ENCODE measurements around the gene MCTP1.

MCTP1 gene

GRCh38 chr5:94815313-94816039 lies 469.4 kb downstream of the MCTP1 start:
- DNase-seq (ENCODE audit: low read depth, low spot score) = no peak

GRCh38 chr5:94812232-94812631 lies 472.7 kb downstream of the MCTP1 start:
- no peak for DNase-seq (ENCODE audit: low read depth, low spot score)

- no peak for DNase-seq (ENCODE audit: low read depth, low spot score)
Observed at GRCh38 chr5:94811331-94811730, 473.6 kb downstream of the MCTP1 start.

GRCh38 chr5:94810877-94811276 lies 474.0 kb downstream of the MCTP1 start:
- DNase-seq (ENCODE audit: low read depth, low spot score) = no peak

GRCh38 chr5:94810281-94810680 lies 474.6 kb downstream of the MCTP1 start:
- DNase-seq (ENCODE audit: low read depth, low spot score) = no peak

- DNase-seq (ENCODE audit: low read depth, low spot score) = no peak
Observed at GRCh38 chr5:94808497-94808896, 476.4 kb downstream of the MCTP1 start.

- DNase-seq (ENCODE audit: low read depth, low spot score) = no peak
Observed at GRCh38 chr5:94807985-94808384, 476.9 kb downstream of the MCTP1 start.

- DNase-seq (ENCODE audit: low read depth, low spot score) = no peak
Observed at GRCh38 chr5:94802450-94802849, 482.4 kb downstream of the MCTP1 start.

GRCh38 chr5:94796586-94796985 lies 488.3 kb downstream of the MCTP1 start:
- no peak for DNase-seq (ENCODE audit: low read depth, low spot score)

- no peak for DNase-seq (ENCODE audit: low read depth, low spot score)
Observed at GRCh38 chr5:94793816-94794198, 491.1 kb downstream of the MCTP1 start.

- no peak for DNase-seq (ENCODE audit: low read depth, low spot score)
Observed at GRCh38 chr5:94793113-94793815, 491.6 kb downstream of the MCTP1 start.

- DNase-seq (ENCODE audit: low read depth, low spot score) = no peak
Observed at GRCh38 chr5:94791829-94792228, 493.1 kb downstream of the MCTP1 start.

- no peak for DNase-seq (ENCODE audit: low read depth, low spot score)
Observed at GRCh38 chr5:94788527-94788926, 496.4 kb downstream of the MCTP1 start.

GRCh38 chr5:94784536-94785505 lies 500.1 kb downstream of the MCTP1 start:
- DNase-seq (ENCODE audit: low read depth, low spot score) = no peak

GRCh38 chr5:94782383-94782782 lies 502.5 kb downstream of the MCTP1 start:
- DNase-seq (ENCODE audit: low read depth, low spot score) = no peak

GRCh38 chr5:94779684-94780083 lies 505.2 kb downstream of the MCTP1 start:
- no peak for DNase-seq (ENCODE audit: low read depth, low spot score)

GRCh38 chr5:94778732-94779131 lies 506.2 kb downstream of the MCTP1 start:
- no peak for DNase-seq (ENCODE audit: low read depth, low spot score)

GRCh38 chr5:94778299-94778698 lies 506.6 kb downstream of the MCTP1 start:
- DNase-seq (ENCODE audit: low read depth, low spot score) = no peak

- DNase-seq (ENCODE audit: low read depth, low spot score) = no peak
Observed at GRCh38 chr5:94777056-94777880, 507.6 kb downstream of the MCTP1 start.

GRCh38 chr5:94776167-94776566 lies 508.7 kb downstream of the MCTP1 start:
- DNase-seq (ENCODE audit: low read depth, low spot score) = no peak

- DNase-seq (ENCODE audit: low read depth, low spot score) = no peak
Observed at GRCh38 chr5:94775088-94775487, 509.8 kb downstream of the MCTP1 start.

Measured in smooth muscle cell of the brain vasculature (primary cell).